ENCODE measurements around the gene FITM2.
"Not testable (repeated sequence)": the region's sequence is repeated elsewhere in the genome, so short reads cannot be mapped to it uniquely, and the experiment has no call there.

Gene FITM2, protein sequence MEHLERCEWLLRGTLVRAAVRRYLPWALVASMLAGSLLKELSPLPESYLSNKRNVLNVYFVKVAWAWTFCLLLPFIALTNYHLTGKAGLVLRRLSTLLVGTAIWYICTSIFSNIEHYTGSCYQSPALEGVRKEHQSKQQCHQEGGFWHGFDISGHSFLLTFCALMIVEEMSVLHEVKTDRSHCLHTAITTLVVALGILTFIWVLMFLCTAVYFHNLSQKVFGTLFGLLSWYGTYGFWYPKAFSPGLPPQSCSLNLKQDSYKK

DNA sequence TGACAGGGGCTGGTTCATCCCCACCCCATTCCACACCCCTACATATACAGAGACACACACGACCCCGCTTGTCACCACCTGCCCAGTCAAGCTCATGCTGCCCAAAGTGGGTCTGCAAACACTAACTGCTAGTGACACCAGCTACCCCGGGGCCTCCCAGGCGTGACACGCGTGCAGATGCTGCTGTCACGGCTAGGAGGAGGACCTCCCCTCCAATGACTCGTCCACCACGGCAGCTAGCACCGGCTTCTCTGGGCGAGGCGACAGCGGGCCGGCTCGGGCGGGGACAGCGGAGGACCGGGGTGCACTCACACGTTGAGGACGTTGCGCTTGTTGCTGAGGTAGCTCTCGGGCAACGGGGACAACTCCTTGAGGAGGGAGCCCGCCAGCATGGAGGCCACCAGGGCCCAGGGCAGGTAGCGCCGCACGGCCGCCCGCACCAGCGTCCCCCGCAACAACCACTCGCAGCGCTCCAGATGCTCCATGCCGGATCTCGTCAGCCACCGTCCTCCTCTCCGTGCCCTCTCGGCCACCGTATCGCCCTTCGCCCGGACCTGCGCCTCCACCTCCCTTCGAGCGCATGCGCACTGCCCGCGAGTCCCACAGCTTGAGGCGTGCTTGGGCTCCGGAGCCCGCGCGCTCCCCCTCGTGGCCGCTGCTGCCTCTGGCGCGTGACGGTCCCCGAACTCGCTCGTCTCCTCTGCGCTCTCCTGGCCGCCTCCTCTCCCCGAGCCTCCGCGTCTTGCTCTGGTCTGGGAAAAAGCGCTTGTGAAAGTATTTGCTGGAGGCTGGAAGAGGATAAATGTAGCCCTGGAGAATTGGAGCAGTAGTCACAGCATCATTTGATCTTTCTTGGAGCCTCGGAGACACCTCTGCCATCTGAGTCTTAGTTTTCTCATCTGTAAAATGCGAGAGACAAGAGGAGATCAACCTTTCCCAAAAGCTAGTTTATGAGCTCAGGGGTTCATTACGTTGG, at the start of gene FITM2:
Gene FITM2 (minus strand): TSS at position 539 of the 976 bp plus-strand sequence. CDS start 54 bp downstream, at position 485.
- DNase-seq = peak; percentile 94

DNA sequence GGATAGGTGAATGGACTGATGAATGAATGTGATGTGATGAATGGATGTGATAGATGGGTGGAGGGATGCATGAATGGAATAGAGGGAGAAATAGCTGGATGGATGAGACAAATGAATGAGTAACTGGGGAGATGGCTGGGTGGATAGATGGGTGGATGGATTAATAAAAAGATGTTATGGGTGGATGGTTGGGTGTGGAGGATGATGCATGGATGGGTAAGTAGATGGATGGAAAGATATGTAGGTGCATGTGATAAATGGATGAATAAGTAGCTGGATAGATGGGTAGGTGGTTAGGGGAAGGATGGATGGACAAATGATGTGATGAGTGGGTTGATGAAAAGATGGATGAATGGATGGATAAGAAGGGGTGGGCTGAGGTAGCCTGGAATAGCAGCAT, 49.2 kb upstream of the FITM2 start:
- no peak for DNase-seq

DNA sequence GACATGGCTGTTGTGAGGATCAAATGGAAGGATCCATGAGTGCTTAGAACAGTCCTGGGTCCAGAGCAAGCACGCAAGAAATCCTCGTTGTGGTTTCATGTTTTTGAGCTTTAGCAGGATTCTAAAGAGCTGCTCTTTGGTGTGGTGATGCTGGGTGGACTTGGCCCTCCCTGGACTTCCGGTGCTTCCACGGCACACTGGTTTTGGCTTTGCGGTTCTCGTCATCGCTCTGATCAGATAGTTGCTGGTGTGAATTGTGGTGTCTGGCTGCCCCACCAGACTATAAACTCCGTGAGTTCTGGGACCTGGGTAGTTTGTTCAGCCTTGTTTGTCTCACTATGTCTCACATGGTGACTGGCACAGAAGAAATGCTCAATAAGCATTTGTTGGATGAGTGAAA, 47.8 kb upstream of the FITM2 start:
- DNase-seq = no peak

DNA sequence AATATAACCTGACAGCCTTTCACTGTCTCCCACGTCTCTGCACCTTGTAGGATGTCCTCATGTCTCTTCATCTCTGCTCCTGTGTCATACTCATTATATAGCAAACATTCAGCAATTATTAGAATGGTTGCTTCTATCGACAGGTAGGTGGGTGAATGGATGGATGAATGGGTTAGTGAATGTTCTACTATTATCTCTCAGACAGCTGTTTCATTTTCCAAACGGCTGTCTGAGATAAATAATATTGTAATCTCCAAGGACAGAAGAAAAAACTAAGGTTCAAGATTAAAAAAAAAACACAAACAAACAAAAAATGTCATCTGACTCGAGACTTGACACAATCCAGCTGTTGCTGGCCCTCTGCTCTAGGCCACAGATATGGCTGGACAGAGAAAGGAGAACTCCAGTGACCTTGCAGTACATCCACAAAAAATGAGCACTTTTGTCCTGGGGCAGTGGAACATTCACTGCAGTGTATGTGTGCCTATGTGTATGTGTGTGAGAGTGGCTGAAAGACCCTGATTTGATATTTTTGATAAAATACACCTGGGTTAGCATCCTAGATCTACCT, 46.6 kb upstream of the FITM2 start:
- no peak for DNase-seq

DNA sequence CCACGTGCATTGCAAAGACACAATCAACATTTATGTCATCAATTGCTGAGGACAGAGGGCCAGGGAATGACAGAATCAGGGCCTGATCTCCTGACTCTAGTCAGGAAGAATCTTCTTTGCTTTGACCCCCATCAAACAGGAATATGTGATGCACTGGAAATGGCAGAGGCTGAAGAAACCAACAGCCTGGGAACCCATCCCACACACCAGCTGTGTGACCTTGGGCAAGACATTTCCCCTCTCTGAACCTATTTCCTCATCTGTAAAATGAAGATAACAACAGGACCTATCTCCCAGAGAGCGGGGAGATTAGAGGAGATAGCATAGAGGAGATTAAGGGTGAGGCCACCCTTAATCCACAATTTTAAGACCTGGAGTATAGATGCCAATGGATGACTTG, 46.0 kb upstream of the FITM2 start:
- DNase-seq = no peak

DNA sequence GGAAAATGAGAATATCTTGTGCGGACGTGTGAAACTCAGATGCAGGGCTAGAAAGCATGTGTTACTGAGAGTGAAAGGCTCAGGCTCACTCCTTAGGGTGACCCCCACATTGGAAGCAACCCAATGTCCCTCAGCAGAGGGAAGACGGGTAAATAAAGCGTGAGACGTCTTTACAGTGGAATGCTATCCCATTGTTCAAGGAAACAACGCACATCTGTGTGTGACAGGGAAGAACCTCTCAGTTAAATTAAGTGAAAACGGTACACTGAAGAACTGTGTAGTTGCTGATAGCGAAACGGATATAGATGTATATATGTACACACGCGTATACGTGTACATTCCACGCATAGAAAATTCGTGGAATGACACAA, 45.3 kb upstream of the FITM2 start:
- no peak for DNase-seq

DNA sequence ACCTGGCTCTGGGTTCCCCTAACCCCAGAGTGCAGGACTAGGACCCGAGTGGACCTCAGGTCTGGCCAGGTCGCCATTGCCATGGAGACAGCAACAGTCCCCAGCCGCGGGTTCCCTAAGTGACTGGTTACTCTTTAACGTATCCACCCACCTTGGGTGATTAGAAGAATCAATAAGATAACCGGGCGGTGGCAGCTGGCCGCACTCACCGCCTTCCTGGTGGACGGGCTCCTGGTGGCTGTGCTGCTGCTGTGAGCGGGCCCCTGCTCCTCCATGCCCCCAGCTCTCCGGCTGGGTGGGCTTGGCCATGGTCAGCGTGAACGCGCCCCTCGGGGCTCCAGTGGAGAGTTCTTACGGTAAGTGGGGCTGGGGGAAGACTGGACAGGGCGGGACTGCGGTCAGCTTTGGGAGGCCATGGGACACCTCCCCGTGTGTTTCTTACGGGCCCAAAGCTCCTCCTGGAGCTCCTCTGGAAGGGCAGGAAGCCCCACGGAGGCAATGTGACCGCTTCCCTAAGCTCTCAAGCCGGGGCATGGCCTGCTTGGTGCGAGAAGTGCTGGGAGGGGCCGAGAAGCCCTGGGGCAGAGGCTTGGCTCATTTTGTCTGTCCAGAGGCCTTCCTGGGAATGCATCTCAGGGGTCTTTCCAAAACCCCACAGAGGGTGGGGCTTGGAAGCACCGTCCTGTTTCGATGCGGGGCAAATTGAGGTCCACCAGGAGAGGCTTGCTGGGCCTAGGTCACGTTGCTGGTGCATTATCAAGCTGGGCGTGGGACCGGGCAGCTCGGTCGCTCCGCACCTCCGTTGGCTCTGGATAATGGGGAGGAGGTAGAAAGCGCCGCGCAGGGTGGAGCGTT, 44.7 kb upstream of the FITM2 start, which contains the start of gene HNF4A:
Gene HNF4A (plus strand): TSS at position 202 of the 855 bp plus-strand sequence. CDS start 106 bp downstream, at position 308.
- no peak for DNase-seq

DNA sequence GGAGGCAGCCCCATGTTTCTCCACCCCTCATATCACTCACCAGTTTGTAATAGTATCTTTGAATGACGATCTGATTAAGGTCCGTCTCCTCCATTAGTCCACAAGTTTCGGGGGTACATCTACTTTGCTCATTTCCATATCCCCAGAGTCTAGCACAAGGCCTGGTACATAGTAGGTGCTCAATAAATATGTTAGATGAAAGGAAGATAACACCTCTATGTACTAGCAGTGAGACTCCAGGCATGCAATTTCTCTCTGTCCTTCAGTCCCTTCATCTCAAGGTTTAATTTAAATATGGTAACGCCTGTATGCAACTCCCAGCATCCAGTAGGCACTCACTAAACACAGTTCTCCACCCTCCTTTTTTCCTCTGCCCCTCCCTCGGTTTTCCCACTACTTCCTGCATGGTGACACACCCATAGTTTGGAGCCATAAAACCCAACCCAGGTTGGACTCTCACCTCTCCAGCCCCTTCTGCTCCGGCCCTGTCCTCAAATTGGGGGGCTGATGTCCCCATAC, 44.0 kb upstream of the FITM2 start:
- no peak for DNase-seq

DNA sequence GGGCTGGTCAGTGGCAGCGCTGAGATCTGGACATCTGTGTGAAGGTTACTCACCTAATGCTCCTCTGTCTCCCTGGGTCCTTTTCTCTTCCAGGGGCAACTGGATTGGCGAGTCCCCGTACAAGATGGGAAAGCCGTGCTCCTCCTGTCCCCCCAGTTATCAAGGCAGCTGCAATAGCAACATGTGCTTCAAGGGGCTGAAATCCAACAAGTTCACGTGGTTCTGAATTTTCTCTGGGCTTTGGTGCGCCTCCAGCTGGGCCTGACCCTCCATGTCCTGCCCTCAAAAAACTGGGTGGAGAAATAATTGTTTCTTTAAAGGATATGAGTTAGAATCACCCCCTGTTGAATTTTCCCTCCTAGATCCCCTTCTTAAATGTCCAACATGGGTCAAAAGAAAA, 39.6 kb upstream of the FITM2 start:
- no peak for DNase-seq

DNA sequence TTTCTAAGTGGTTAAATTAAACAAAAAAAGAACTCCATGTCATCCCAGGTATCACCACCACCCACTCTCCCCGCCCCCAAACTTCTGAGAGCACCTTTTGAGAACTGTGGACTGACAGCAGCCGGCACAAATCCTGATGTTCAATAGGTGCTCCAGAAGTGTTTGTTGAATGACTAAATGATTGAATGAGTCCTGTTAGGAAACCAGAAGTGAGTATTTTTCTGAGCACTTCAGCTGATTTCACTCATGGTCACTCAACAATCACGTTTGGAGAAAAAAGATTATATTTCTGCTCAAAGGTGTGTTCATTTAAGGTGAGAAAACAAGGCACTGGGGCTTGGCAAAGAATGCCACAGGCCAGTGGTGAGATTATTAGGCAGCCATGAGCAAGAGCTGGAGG, 38.3 kb upstream of the FITM2 start:
- DNase-seq = no peak

DNA sequence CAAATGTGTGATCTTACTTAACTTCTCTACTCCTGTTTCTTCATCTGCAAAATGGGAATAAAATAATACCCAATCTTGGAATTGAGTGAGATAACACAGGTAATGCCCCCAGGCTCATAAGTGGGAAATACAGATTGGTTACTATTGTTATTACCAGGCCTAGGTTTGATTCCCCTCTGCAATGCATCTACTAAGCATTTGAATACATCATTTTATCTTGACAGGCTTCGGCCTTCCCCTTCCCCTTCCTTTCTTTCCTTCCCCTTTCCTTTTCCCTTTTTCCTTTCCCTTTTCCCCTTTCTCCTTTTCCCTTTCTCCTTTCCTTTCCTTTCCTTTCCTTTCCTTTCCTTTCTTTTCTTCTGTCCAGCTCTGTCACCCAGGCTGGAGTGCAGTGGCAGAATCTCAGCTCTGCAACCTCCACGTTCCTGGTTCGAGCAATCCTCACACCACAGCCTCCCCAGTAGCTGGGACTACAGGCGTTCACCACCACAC, 37.2 kb upstream of the FITM2 start:
- DNase-seq = no peak

DNA sequence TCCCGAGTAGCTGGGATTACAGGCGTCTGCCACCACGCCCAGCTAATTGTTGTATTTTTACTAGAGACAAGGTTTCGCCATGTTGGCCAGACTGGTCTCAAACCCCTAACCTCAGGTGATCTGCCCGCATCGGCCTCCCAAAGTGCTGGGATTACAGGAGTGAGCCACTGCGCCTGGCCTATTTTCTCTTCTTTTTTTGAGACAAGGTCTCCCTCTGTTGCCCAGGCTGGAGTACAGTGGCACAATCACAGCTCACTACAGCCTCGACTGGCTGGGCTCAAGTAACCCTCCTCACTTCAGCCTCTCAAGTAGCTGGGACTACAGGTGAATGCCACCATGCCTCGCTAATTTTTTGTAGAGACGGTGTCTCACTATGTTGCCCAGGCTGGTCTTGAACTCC, 34.9 kb upstream of the FITM2 start:
- not testable (repeated sequence) for DNase-seq

DNA sequence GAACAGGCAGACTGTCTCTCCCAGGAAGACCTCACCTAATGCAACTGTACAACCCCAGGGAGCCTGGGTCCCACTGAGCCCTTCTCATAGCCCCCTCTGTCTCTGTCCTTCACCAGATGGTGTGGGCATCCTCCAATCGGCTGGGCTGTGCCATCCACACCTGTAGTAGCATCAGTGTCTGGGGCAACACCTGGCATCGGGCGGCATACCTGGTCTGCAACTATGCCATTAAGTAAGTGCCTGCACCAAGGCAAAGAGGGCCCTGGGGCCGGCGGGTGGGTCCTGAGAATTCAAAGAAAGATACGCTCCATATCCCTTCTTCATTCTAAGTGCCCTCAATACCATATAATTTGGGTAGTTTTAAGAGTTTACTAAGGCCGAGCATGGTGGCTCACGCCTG, 34.1 kb upstream of the FITM2 start:
- DNase-seq = no peak

DNA sequence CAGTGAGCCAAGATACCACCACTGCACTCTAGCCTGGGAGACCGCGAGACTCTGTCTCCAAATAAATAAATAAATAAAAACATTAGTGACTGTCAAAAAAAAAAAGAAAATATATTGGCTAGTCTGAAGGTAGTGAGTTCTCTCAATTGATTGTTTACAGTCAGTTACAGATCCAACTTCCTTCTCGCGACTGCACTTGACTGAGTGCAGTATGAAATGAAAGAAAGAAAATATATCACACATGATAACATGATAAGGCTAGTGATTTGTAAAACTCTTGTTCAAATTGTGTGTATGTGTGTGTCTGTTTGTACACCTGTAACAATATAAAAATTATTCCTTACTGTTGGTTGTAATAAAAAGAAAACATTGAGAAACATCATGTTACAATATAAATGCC, 33.7 kb upstream of the FITM2 start:
- no peak for DNase-seq

DNA sequence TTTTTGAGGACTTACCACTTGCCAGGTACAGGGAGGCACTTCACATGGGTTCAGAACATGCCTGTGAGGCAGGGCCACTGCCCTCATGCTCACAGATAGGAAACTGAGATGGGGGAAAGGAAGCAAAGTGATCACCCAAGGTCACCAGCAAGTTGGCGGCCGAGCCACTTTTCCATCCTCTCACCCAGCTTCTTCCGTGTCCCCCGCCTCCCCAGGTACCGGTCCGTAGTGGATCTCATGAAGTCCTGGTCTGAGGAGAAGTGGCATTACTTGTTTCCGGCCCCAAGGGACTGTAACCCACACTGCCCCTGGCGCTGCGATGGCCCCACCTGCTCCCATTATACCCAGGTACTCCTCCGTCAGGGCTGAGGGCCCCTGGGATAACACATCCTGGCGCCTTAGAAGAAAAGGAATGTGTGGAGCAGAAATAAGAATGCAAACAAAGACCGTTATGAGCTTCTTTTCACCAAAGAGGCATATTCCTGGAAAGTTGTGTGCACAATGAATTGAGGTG, 32.2 kb upstream of the FITM2 start:
- no peak for DNase-seq

DNA sequence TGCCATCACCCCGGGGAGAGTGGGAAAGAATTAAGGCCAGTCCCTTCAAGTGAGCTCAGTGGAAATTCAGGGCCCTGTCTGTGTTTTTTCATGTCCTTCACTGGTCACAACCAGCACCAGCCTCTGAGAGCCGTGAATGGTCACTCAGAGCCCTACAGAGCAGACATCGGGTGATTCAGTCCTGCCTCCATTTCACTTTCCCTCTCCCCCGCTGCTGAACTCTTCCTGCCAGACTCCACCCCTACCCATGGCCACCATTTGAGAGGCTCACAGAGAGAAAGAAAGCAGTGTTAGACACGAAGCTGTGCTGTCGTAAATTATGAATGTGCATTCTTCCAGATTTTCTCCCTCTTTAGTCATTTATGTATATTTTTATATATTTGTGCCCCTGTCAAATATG, 31.2 kb upstream of the FITM2 start:
- no peak for DNase-seq

DNA sequence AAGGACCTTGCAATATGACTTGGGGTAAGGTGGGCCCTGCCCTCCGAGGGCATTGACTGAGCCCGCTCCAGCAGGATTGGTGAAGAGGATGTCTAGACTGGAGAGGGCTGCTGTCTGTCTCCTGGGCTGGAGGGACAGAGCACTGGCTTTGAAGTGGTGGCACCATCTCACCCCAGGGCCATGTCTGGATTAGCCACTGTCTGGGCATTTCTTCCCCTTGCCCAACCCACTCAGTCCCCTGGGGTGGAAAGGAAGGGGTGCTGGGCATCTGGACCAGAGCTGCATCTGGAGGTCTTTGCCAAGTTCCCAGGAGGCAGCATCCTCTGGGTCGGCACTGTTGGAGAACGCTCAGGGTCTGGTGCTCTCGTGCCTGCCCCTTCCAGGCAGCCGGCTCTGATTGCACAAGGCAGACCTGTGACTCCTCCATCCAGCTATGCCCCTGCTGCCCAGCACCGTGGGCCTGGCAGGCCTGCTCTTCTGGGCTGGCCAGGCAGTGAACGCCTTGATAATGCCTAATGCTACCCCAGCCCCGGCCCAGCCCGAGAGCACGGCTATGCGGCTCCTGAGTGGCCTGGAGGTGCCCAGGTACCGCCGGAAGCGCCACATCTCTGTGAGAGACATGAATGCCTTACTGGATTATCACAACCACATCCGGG, 25.9 kb upstream of the FITM2 start, which contains the start of gene R3HDML:
Gene R3HDML (plus strand): TSS at position 319 of the 656 bp plus-strand sequence. CDS start 115 bp downstream, at position 434.
- DNase-seq = no peak

DNA sequence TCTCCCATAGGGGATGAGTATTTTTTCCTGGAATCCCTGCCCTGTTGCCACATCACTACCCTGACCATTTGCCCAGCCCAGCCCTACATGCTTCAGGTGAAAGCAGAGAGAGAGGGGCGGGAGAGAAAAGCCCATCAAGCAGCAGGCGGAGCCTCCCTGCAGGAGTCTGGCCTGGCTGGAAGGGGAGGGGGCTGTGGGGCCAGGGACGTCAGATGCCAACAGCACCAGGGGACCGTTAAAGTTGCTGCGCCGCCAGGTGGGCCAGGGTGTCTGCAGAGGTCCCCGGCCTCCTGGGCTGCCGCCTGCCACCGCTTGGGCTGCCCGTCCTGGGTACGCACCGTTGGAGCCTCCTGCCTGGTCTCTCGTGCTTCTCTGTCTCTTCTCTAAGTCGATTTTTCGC, 25.1 kb upstream of the FITM2 start:
- no peak for DNase-seq

DNA sequence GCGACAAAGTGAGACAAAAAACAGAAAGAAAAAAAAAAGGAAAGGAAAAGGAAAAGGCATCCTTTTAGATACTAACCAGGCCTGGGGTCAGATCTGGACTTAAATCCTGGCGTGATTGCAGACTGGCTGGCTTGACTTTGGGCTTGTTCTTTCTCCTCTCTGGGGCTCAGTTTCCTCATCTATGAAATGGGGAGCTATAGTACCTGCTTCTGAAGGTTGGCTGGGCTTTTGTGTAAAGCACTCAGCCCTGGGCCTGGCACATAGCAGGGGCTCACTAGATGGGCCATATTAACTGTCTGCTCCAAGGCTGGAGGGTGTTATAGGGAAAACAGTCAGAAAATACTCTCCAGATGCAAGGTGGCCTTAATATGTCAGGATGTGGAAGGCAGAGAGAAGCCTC, 24.7 kb upstream of the FITM2 start:
- no peak for DNase-seq

DNA sequence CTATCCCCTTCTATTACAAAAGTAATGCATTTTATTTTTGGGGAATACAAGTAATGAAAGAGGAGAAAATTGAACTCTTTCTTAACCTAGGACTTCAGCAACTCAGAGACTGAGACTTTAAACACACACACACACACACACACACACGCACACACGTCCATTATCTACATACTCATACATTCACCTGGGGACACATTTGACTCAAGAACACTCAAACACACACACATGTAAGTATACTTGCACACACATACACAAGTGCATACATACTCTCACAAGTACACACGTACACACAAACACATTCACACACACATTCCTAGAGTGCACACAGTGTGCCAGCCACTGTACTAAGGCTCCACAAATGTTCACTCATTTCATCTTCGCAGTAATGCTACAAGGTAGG, 23.7 kb upstream of the FITM2 start:
- DNase-seq = no peak

DNA sequence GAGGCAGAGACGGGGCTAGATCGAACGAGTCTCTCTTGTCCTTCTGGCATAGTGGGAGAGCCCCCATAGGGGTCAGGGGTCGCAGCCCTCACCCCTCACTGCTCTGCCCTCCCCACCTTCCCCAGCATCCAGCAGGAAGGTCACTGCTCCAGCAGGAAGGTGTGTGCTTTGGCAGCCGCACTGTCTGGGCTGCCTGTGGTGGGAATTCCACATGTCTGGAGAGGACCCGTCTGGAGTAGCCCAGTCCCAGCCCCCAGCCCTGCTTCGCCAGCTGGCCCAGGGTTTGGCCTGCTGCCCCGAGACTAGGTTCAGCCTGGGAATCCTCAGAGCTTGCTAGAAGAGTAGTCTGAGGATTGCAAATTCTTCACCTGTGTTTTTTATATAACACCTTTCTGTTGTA, 23.3 kb upstream of the FITM2 start:
- no peak for DNase-seq
